HEK293T (cell line): Measurements from ENCODE around the gene CHD2.

Experiments
- CTCF ChIA-PET: fragments of 350-600 bp; formaldehyde crosslinking; extraction: SDS; loops from one replicate; lab custom pipeline; 2021; ENCODE audit warnings: antibody characterized with exemption, inconsistent platforms; lab: Yijun Ruan, JAX
- POLR2A ChIA-PET: fragments of 350-600 bp; formaldehyde crosslinking; extraction: SDS; loops from one replicate; lab custom pipeline; 2020; ENCODE audit warnings: antibody characterized with exemption, inconsistent platforms; lab: Yijun Ruan, JAX
- DNase-seq: peaks from one replicate; pipeline ENCODE4 v3.0.0; 2012; ENCODE audit warnings: mixed read lengths; ENCODE audit errors: extremely low spot score
- ARNT ChIP-seq: fragments of 450-650 bp; IDR thresholded peaks from 2 replicates; pipeline ENCODE4 v1.6.1; 2017; ENCODE audit warnings: mild to moderate bottlenecking
- BHLHE40 ChIP-seq: fragments of 450-650 bp; IDR thresholded peaks from 2 replicates; pipeline ENCODE4 v1.6.1; 2016; ENCODE audit warnings: mild to moderate bottlenecking, moderate library complexity, borderline replicate concordance
- CTBP1 ChIP-seq: fragments of 450-650 bp; IDR thresholded peaks from 2 replicates; pipeline ENCODE4 v1.6.1; 2016; ENCODE audit warnings: borderline replicate concordance
- ELF4 ChIP-seq: fragments of 450-650 bp; IDR thresholded peaks from 2 replicates; pipeline ENCODE4 v1.6.1; 2017; ENCODE audit warnings: antibody characterized with exemption
- FOXA1 ChIP-seq: fragments of 450-650 bp; IDR thresholded peaks from 2 replicates; pipeline ENCODE4 v1.6.1; 2016; ENCODE audit warnings: mild to moderate bottlenecking
- FOXK2 ChIP-seq: fragments of 450-650 bp; IDR thresholded peaks from 2 replicates; pipeline ENCODE4 v1.6.1; 2016; ENCODE audit warnings: mild to moderate bottlenecking
- FOXM1 ChIP-seq: fragments of 450-650 bp; IDR thresholded peaks from 2 replicates; pipeline ENCODE4 v1.6.1; 2017; ENCODE audit warnings: mild to moderate bottlenecking, borderline replicate concordance
- HDGF ChIP-seq: fragments of 450-650 bp; IDR thresholded peaks from 2 replicates; pipeline ENCODE4 v1.6.1; 2017; ENCODE audit warnings: antibody characterized with exemption, borderline replicate concordance
- L3MBTL2 ChIP-seq: fragments of 450-650 bp; conservative IDR thresholded peaks from 2 replicates; pipeline ENCODE4 v1.6.1; 2016; ENCODE audit warnings: mild to moderate bottlenecking
- LEF1 ChIP-seq: fragments of 450-650 bp; IDR thresholded peaks from 2 replicates; pipeline ENCODE4 v1.6.1; 2017; ENCODE audit warnings: mild to moderate bottlenecking, borderline replicate concordance
- NFRKB ChIP-seq: fragments of 450-650 bp; IDR thresholded peaks from 2 replicates; pipeline ENCODE4 v1.6.1; 2016; ENCODE audit warnings: mild to moderate bottlenecking, moderate library complexity
- SP1 ChIP-seq: fragments of 450-650 bp; IDR thresholded peaks from 2 replicates; pipeline ENCODE4 v1.6.1; 2017
- SUZ12 ChIP-seq: fragments of 450-650 bp; IDR thresholded peaks from 2 replicates; pipeline ENCODE4 v1.6.1; 2016; ENCODE audit warnings: mild to moderate bottlenecking
- TARDBP ChIP-seq: fragments of 450-650 bp; IDR thresholded peaks from 2 replicates; pipeline ENCODE4 v1.6.1; 2016
- ZNF384 ChIP-seq: fragments of 450-650 bp; IDR thresholded peaks from 2 replicates; pipeline ENCODE4 v1.6.1; 2016
- TF ChIP-seq, protein P1 (sequence below): fragments of 450-650 bp; IDR thresholded peaks from 2 replicates; pipeline ENCODE4 v1.6.1; 2016

The CHD2 gene

DNA sequence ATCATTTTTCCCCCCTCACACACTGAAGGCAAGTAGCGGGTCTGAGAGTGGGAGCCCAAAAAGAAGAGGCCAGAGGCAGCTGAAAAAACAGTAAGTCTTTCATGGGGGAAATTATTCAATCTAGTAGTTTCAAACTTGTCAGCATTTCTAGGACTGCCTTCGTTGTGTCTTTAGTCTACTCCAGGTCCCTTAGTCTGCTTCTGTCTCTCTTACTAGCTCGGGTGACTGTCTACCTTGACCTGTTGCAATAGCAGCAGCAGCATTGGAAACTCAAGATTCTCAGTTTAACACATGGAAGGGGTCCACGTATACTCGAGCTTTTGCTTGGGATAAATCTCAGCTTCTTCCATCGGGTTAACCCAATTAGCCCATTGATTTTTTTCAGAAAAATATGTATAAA is 28.9 kb downstream of the CHD2 start:
- ChIA-PET POLR2A (interaction anchor here (2.8 kb wide), 1 partner anchor 120 kb away, joined by 15 read pairs; no protein-coding TSS in a partner anchor), CTCF (interaction anchor here (0.7 to 1.3 kb wide), 3 partner anchors 25 to 810 kb away, joined by 3 to 5 read pairs (median 4); no protein-coding TSS in a partner anchor)
- TF ChIP-seq LEF1 = no peak
- no peak for TF ChIP-seq L3MBTL2
- TF ChIP-seq CTBP1 = no peak
- no peak for TF ChIP-seq FOXM1
- TF ChIP-seq, protein P1, sequence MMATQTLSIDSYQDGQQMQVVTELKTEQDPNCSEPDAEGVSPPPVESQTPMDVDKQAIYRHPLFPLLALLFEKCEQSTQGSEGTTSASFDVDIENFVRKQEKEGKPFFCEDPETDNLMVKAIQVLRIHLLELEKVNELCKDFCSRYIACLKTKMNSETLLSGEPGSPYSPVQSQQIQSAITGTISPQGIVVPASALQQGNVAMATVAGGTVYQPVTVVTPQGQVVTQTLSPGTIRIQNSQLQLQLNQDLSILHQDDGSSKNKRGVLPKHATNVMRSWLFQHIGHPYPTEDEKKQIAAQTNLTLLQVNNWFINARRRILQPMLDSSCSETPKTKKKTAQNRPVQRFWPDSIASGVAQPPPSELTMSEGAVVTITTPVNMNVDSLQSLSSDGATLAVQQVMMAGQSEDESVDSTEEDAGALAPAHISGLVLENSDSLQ = no peak
- no peak for TF ChIP-seq SP1
- TF ChIP-seq ZNF384 = no peak
- TF ChIP-seq BHLHE40 = no peak
- TF ChIP-seq ELF4 = no peak
- TF ChIP-seq FOXA1 = no peak
- TF ChIP-seq NFRKB = no peak
- no peak for DNase-seq

DNA sequence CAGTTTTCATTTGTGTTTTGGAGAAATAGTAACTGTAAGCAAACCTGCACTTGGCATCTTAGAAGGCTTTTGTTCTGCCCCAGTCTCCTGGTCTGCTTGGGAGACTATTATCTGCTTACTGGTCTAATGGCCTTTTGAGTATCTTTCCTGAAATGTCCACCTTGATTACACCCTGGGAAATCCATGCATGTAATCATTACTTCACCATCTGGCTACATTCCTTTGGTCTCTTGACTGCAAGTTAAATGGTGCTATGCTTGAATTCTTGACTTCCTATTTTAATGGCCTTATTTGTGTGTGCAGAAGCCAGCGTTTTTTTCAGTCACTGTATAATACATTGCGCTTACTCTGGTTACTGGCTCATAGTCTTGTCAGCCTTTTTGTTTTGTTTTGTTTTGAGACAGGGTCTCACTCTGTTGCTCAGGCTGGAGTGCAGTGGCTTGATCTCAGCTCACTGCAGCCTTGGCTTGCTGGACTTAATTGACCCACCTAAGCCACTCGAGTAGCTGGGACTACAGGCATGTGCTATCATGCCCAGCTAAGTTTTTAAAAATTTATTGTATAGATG is 30.0 kb downstream of the CHD2 start:
- TF ChIP-seq TARDBP = no peak
- TF ChIP-seq FOXK2 = no peak
- no peak for TF ChIP-seq SUZ12
- no peak for TF ChIP-seq SP1
- TF ChIP-seq BHLHE40 = no peak
- no peak for TF ChIP-seq HDGF
- TF ChIP-seq FOXA1 = no peak
- no peak for TF ChIP-seq LEF1
- TF ChIP-seq ELF4 = no peak
- TF ChIP-seq ARNT = no peak
- TF ChIP-seq L3MBTL2 = no peak
- no peak for TF ChIP-seq ZNF384
- TF ChIP-seq NFRKB = no peak
- TF ChIP-seq, protein P1 = no peak
- TF ChIP-seq CTBP1 = no peak
- no peak for TF ChIP-seq FOXM1
- DNase-seq = no peak
- CTCF ChIA-PET = interaction anchor here (1.3 kb wide), 1 partner anchor 24 kb away, joined by 5 read pairs; no protein-coding TSS in a partner anchor
- POLR2A ChIA-PET = interaction anchor here (2.8 kb wide), 1 partner anchor 121 kb away, joined by 15 read pairs; no protein-coding TSS in a partner anchor

DNA sequence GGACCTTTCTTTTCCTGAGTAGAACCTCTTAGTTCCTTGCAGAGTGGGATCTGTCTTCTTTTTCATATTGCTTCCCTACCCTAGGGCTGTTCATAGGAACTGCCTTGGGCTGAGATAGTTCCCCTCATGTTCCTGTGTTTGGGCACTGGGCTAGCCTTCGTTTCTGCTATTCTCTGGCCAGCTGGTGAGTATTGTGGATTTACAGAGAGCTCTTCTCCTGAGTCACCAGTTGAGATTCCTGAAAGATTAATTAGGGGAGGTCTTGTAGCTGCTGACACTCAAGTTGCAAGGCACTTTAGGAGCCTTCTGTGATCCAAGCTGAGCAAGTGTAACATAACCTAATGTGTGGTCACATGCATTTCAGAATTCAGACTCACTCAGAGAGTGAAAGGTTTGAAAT is 30.7 kb downstream of the CHD2 start:
- TF ChIP-seq FOXM1 = no peak
- no peak for DNase-seq
- ChIA-PET CTCF (no interaction called here), POLR2A (no interaction called here)

DNA sequence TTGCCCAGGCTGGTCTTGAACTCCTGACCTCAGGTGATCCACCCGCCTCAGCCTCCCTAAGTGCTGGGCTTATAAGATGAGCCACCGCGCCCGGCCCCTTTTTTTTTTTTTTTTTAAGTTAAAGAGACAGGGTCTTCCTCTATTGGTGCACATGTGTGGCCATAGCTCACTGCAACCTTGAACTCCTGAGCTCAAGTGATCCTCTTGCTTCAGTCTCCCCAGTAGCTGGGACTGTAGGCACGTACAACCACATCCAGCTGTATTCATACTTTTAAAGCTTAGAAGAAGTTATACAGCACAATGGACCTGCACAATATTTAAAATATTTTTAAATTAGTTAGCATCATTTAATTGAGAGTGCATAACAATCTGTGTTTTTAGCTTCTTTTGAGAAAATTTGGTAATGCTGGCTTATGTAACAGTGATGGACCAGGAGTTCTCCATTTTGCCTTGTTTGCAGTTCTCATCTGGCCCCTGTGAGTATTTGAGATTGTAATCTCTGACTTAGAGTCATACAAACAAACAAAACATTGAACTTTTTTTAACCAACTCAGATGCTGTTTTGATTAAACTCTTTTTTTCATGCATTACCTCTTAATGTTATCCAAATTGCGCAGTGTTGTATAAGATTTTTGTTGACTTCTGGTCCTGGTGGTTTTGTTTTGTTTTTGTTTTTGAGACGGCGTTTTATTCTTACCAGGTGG is 33.0 kb downstream of the CHD2 start:
- TF ChIP-seq NFRKB = no peak
- TF ChIP-seq FOXK2 = no peak
- no peak for TF ChIP-seq L3MBTL2
- TF ChIP-seq, protein P1 = no peak
- no peak for TF ChIP-seq FOXM1
- no peak for TF ChIP-seq ELF4
- no peak for TF ChIP-seq SUZ12
- no peak for TF ChIP-seq FOXA1
- TF ChIP-seq ZNF384 = no peak
- TF ChIP-seq LEF1 = no peak
- no peak for TF ChIP-seq BHLHE40
- no peak for TF ChIP-seq HDGF
- TF ChIP-seq ARNT = no peak
- TF ChIP-seq SP1 = no peak
- TF ChIP-seq CTBP1 = no peak
- DNase-seq = no peak
- POLR2A ChIA-PET = interaction anchor here (1.2 kb wide), 1 partner anchor 51 kb away, joined by 6 read pairs; no protein-coding TSS in a partner anchor
- CTCF ChIA-PET = interaction anchor here (1.6 kb wide), 1 partner anchor 136 kb away, joined by 4 read pairs; no protein-coding TSS in a partner anchor

DNA sequence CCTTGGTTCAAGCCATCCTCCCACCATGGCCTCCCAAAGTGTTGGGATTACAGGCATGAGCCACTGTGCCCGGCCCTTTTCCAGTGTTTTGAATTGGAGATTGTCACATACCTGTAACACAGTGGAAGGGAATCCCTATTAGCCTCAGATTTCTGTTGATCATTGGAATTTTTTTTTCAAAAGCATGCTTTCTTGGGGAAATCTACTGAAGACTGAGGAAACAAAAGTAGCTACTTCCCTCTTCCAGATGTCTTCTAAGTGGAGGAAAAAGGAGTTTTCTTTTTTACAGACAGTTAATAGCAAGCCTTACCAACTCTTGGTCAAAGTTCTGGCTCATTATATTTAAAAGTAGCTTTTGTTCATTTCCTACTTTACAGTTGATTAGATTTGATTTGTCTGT is 33.7 kb downstream of the CHD2 start:
- DNase-seq = no peak
- TF ChIP-seq CTBP1 (no peak), FOXM1 (no peak), SUZ12 (no peak), ARNT (no peak), NFRKB (no peak), LEF1 (no peak), FOXA1 (no peak), ELF4 (no peak), SP1 (no peak), L3MBTL2 (no peak), HDGF (no peak), ZNF384 (no peak), BHLHE40 (no peak), TARDBP (no peak), FOXK2 (no peak)
- TF ChIP-seq, protein P1 = no peak
- POLR2A ChIA-PET = interaction anchor here (1.2 kb wide), 1 partner anchor 52 kb away, joined by 6 read pairs; no protein-coding TSS in a partner anchor
- CTCF ChIA-PET = interaction anchor here (1.6 kb wide), 1 partner anchor 136 kb away, joined by 4 read pairs; no protein-coding TSS in a partner anchor
